ENCODE data around the gene BMAL1. TPM values are rescaled to one million over a fixed set of nuclear protein-coding genes. Genes with fewer than 3 reads are reported as not detected.

Gene BMAL1
- total and polyA plus RNA-seq, 11 donors: 5.7 to 18.2 (median 11.7) TPM

- no peak overlapping the region for H3K4me3 ChIP-seq
- H3K4me1 ChIP-seq: peaks cover 0 to 10% (median 0%) of the 10 kb centered on the region in 12 donors
- TF ChIP-seq, protein P1, sequence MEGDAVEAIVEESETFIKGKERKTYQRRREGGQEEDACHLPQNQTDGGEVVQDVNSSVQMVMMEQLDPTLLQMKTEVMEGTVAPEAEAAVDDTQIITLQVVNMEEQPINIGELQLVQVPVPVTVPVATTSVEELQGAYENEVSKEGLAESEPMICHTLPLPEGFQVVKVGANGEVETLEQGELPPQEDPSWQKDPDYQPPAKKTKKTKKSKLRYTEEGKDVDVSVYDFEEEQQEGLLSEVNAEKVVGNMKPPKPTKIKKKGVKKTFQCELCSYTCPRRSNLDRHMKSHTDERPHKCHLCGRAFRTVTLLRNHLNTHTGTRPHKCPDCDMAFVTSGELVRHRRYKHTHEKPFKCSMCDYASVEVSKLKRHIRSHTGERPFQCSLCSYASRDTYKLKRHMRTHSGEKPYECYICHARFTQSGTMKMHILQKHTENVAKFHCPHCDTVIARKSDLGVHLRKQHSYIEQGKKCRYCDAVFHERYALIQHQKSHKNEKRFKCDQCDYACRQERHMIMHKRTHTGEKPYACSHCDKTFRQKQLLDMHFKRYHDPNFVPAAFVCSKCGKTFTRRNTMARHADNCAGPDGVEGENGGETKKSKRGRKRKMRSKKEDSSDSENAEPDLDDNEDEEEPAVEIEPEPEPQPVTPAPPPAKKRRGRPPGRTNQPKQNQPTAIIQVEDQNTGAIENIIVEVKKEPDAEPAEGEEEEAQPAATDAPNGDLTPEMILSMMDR (IDR thresholded peaks at IDR 0.05): no peak
- no peak for TF ChIP-seq POLR2A (IDR thresholded peaks at IDR 0.05)
- H3K36me3 ChIP-seq: no peaks in the 10 kb centered on the region
- ATAC-seq (no peak), DNase-seq (no peak)
- H3K27ac ChIP-seq: no peak overlapping the region
- intact Hi-C loops (cut with DNase I): no loop called here
- H3K9me3 ChIP-seq: no peaks in the 10 kb centered on the region
- H3K27me3 ChIP-seq: no peaks in the 10 kb centered on the region
- 49 to 60% (median 58%) methylated on average over 2 of the region's 2 CpGs for WGBS, 4 donors
Measured at GRCh38 chr11:13229711-13230318, 47.8 kb upstream of the BMAL1 start.

- H3K4me1 ChIP-seq: peaks cover 0 to 10% (median 0%) of the 10 kb centered on the region in 12 donors
- no peak for TF ChIP-seq POLR2A (IDR thresholded peaks at IDR 0.05)
- TF ChIP-seq, protein P1 (IDR thresholded peaks at IDR 0.05): no peak
Measured at GRCh38 chr11:13233173-13233745, 44.3 kb upstream of the BMAL1 start.

GRCh38 chr11:13235895-13236294 is 41.7 kb upstream of the BMAL1 start:
- ATAC-seq: no peak
- H3K27ac ChIP-seq: no peak overlapping the region
- intact Hi-C loops (cut with DNase I): no loop called here
- no peak overlapping the region for H3K4me3 ChIP-seq
- peaks cover 0 to 4% (median 0%) of the 10 kb centered on the region in 12 donors for H3K4me1 ChIP-seq
- no peaks in the 10 kb centered on the region for H3K36me3 ChIP-seq
- H3K27me3 ChIP-seq: no peaks in the 10 kb centered on the region
- 73 to 85% (median 77%) methylated on average over 3 of the region's 3 CpGs for WGBS, 4 donors
- H3K9me3 ChIP-seq: peaks cover 0 to 3% (median 0%) of the 10 kb centered on the region in 12 donors
- DNase-seq: no peak
- no peak for TF ChIP-seq POLR2A (IDR thresholded peaks at IDR 0.05)
- TF ChIP-seq, protein P1 (IDR thresholded peaks at IDR 0.05): no peak

More at GRCh38 chr11:13233173-13233745, 44.3 kb upstream of the BMAL1 start:
- Histone ChIP-seq H3K9me3 (peaks cover 0 to 3% (median 0%) of the 10 kb centered on the region in 12 donors), H3K27ac (no peak overlapping the region), H3K27me3 (no peaks in the 10 kb centered on the region), H3K36me3 (no peaks in the 10 kb centered on the region), H3K4me3 (no peak overlapping the region)
- no peak for ATAC-seq
- DNase-seq: no peak
- 75 to 96% (median 84%) methylated on average over 1 of the region's 1 CpG for WGBS, 4 donors
- intact Hi-C loops (cut with DNase I): no loop called here

DNA sequence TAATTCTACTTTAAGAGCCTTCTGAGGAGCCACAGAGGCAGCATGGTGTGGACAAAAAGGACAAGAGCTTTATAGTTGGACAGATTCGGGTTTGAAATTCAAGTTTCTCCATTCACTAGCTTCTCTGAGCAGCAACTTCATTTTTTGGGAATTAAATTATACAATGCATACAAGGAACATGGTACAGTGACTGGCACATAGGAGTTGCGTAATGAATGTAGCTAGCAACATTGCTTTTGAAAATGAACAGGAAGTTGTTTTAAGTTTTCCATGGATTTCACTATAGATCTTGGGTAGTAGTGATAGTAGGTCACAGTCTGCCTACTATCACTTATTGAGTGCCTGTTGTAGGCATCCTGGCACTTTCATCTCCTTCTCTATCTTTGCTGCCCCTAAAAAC is 41.0 kb upstream of the BMAL1 start:
- WGBS, 4 donors: 48 to 75% (median 61%) methylated on average over 2 of the region's 2 CpGs

More for the DNA sequence above, 41.0 kb upstream of the BMAL1 start:
- no peak for DNase-seq
- Histone ChIP-seq H3K27ac (no peak overlapping the region), H3K9me3 (peaks cover 0 to 3% (median 0%) of the 10 kb centered on the region in 12 donors), H3K27me3 (no peaks in the 10 kb centered on the region), H3K36me3 (no peaks in the 10 kb centered on the region), H3K4me3 (no peak overlapping the region), H3K4me1 (peaks cover 0 to 4% (median 0%) of the 10 kb centered on the region in 12 donors)
- no peak for TF ChIP-seq POLR2A (IDR thresholded peaks at IDR 0.05)
- TF ChIP-seq, protein P1 (IDR thresholded peaks at IDR 0.05): no peak
- intact Hi-C loops (cut with DNase I): no loop called here
- ATAC-seq: no peak
